ENCODE measurements around the gene CDK15. TPM values are rescaled to one million over a fixed set of nuclear protein-coding genes. Genes with fewer than 3 reads are reported as not detected.

The CDK15 gene
- total and polyA plus RNA-seq, 2 experiments from 2014 or later, result 0.27 TPM; not detected in 1

Small RNAs within 50 kb of the gene (small RNA-seq; reads per million reads assigned to genes)
- not detected for gene RF00019 (ENCODE audit: low replicate concordance)
- not detected for gene RNU6-440P (ENCODE audit: low replicate concordance)
- not detected for gene UBE2V1P11 (ENCODE audit: low replicate concordance)

Other genes starting within 250 kb of the CDK15 start
- 42.0 and 57.7 TPM in 2 replicates for gene TMEM237, start 163.0 kb upstream of the CDK15 start, total RNA-seq (2014; rRNA removed; shearing (Covaris generic))
- 46.3 and 48.9 TPM in 2 replicates for gene TMEM237, start 163.0 kb upstream of the CDK15 start, polyA plus RNA-seq (2016; fragmentation: Nextera tagmentation; extraction: Ambion mirVana)
- gene MPP4, start 107.9 kb upstream of the CDK15 start, total RNA-seq (2014; rRNA removed; shearing (Covaris generic)), result 0.35 TPM in 1 of 2 replicates, not detected in the other
- 0.09 TPM in 1 of 2 replicates, not detected in the other for gene MPP4, start 107.9 kb upstream of the CDK15 start, polyA plus RNA-seq (2016; fragmentation: Nextera tagmentation; extraction: Ambion mirVana)
- gene ALS2, start 25.6 kb upstream of the CDK15 start, total RNA-seq (2014; rRNA removed; shearing (Covaris generic)), result 35.3 and 43.3 TPM in 2 replicates
- gene ALS2, start 25.6 kb upstream of the CDK15 start, polyA plus RNA-seq (2016; fragmentation: Nextera tagmentation; extraction: Ambion mirVana), result 9.6 and 9.9 TPM in 2 replicates
- gene FZD7, start 227.3 kb downstream of the CDK15 start, total RNA-seq (2014; rRNA removed; shearing (Covaris generic)), result 404 and 435 TPM in 2 replicates
- 164 and 188 TPM in 2 replicates for gene FZD7, start 227.3 kb downstream of the CDK15 start, polyA plus RNA-seq (2016; fragmentation: Nextera tagmentation; extraction: Ambion mirVana)